PC-9 (cell line): Measurements from ENCODE around the gene MLEC.

Experiments
- CTCF ChIP-seq: fragments of 200-600 bp; sonication (generic); conservative IDR thresholded peaks from 2 replicates; pipeline ENCODE4 v1.6.1; 2017; ENCODE audit warnings: mixed run types, antibody characterized with exemption, mild to moderate bottlenecking, moderate library complexity
- EZH2 ChIP-seq: fragments of 200-600 bp; sonication (generic); IDR thresholded peaks from 2 replicates; pipeline ENCODE4 v1.8.0; 2017; ENCODE audit warnings: antibody characterized with exemption, low read depth

- TF ChIP-seq CTCF (no peak), EZH2 (no peak)
Measured at GRCh38 chr12:120668091-120668867, 18.7 kb upstream of the MLEC start.
